WERI-Rb-1 (cell line): ENCODE results near the gene ADI1.
A peak's percentile ranks its signal among the peaks of the same experiment; 100 is the strongest.

ENCODE experiments used
- DNase-seq: peaks from one replicate; pipeline ENCODE4 v3.0.0-alpha.2; 2020
- H3K27ac ChIP-seq: fragments of 250-450 bp; sonication (Bioruptor Pico); 2 replicates; pipeline ENCODE4 v1.5.1; 2020; ENCODE audit warnings: mild to moderate bottlenecking, moderate library complexity
- H3K27me3 ChIP-seq: fragments of 250-450 bp; sonication (Bioruptor Pico); 2 replicates; pipeline ENCODE4 v1.5.1; 2021; ENCODE audit warnings: mild to moderate bottlenecking, low read depth, moderate library complexity; ENCODE audit not compliant: insufficient read depth, severe bottlenecking
- H3K36me3 ChIP-seq: fragments of 250-450 bp; sonication (Bioruptor Pico); 2 replicates; pipeline ENCODE4 v1.5.1; 2020; ENCODE audit warnings: mild to moderate bottlenecking, moderate library complexity
- H3K4me3 ChIP-seq: 2 replicates; pipeline ENCODE4 v1.5.1; 2011; ENCODE audit warnings: low read depth, mild to moderate bottlenecking, control low read depth, low read length
- H3K9me3 ChIP-seq: fragments of 250-450 bp; sonication (Bioruptor Pico); 2 replicates; pipeline ENCODE4 v1.5.1; 2021; ENCODE audit warnings: mild to moderate bottlenecking, moderate library complexity; ENCODE audit not compliant: severe bottlenecking
- TF ChIP-seq, protein P1 (sequence below): IDR thresholded peaks from 2 replicates; pipeline ENCODE4 v1.5.1; 2011; ENCODE audit warnings: low read depth, mild to moderate bottlenecking, control low read depth, inconsistent platforms, low read length

Gene ADI1

DNA sequence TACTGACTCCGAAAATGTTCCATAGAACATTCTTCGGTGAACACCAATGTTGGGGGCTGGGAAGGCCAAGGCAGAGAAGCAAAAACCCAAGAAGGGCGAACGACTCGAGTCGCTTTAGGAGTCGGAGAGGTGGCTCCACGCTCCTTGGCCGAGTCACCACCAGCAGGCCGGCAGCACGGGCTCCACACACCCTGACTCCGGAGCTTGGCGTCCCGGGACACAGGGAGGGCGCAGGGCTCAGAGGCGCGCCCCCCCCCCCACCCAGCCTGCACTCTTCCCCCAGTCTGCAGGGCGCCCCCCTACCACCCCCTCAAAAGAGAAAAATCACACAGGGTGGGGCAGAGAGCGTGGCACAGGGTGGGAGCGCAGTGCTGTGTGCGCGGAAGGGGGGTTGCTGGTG lies 7.5 kb upstream of the ADI1 start:
- TF ChIP-seq, protein P1, sequence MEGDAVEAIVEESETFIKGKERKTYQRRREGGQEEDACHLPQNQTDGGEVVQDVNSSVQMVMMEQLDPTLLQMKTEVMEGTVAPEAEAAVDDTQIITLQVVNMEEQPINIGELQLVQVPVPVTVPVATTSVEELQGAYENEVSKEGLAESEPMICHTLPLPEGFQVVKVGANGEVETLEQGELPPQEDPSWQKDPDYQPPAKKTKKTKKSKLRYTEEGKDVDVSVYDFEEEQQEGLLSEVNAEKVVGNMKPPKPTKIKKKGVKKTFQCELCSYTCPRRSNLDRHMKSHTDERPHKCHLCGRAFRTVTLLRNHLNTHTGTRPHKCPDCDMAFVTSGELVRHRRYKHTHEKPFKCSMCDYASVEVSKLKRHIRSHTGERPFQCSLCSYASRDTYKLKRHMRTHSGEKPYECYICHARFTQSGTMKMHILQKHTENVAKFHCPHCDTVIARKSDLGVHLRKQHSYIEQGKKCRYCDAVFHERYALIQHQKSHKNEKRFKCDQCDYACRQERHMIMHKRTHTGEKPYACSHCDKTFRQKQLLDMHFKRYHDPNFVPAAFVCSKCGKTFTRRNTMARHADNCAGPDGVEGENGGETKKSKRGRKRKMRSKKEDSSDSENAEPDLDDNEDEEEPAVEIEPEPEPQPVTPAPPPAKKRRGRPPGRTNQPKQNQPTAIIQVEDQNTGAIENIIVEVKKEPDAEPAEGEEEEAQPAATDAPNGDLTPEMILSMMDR: no peak
- Histone ChIP-seq H3K36me3 (no peaks in the 10 kb centered on the region), H3K4me3 (no peak overlapping the region), H3K27ac (no peak overlapping the region), H3K27me3 (no peaks in the 10 kb centered on the region), H3K9me3 (peaks cover 2% of the 10 kb centered on the region)
- DNase-seq: no peak

DNA sequence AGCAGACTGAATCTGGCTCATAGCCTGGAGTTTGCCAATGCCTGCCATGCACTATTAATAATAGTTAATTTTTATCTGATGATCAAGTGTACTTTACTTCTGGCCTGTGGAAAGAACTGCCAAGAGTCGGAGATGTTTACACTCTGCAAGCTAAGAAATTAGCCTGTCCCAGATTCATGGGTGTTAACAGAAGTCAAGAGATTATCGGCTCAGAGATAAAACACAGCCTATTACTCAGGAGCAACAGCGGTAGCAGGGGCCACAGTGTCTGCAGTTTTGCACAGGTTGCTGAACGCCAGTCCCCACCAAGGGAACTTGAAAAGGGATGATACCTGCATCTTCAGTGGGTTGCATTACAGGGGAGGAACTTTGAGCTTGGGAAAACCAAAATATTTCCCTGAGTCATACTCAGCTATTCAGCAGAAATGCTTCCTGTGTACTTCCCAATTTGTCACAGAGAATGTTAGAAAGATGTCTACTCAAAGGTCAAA lies 4.3 kb upstream of the ADI1 start:
- Histone ChIP-seq H3K4me3 (peak overlapping the region; percentile 32), H3K27me3 (no peaks in the 10 kb centered on the region), H3K36me3 (no peaks in the 10 kb centered on the region), H3K27ac (peak overlapping the region; percentile 68), H3K9me3 (no peaks in the 10 kb centered on the region)
- peak; percentile 80 for DNase-seq
- TF ChIP-seq, protein P1: no peak

GRCh38 chr2:3522961-3523421 lies 3.7 kb upstream of the ADI1 start:
- Histone ChIP-seq H3K36me3 (no peaks in the 10 kb centered on the region), H3K4me3 (peak overlapping the region; percentile 32), H3K9me3 (no peaks in the 10 kb centered on the region), H3K27ac (peak overlapping the region; percentile 68), H3K27me3 (no peaks in the 10 kb centered on the region)
- TF ChIP-seq, protein P1: no peak
- DNase-seq: peak; percentile 71

DNA sequence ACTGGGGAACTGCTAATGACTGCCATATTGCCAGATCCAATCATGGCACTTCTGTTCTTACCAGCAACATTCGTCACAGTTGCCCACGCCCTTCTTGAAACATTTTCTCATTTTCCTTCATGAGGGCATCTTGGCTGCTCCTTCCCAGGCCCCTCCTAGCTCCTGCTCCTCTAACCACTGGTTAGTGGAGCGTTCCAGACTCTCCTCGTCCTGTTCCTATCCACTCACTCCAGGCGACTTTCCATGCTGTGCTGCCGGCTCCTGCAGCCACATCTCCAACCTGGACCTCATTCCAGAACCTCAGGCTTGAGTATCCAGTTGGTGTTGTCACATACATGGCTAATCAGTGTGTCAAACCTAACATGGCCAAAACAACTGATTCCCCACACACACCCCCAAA lies 1.3 kb upstream of the ADI1 start:
- Histone ChIP-seq H3K9me3 (peaks cover 3% of the 10 kb centered on the region), H3K27me3 (no peaks in the 10 kb centered on the region), H3K27ac (no peak overlapping the region; the same call in 1 of the 2 replicates), H3K36me3 (peaks cover 11% of the 10 kb centered on the region), H3K4me3 (peak overlapping the region; percentile 68; the same call in 1 of the 2 replicates)
- TF ChIP-seq, protein P1: no peak
- peak; percentile 7 for DNase-seq

DNA sequence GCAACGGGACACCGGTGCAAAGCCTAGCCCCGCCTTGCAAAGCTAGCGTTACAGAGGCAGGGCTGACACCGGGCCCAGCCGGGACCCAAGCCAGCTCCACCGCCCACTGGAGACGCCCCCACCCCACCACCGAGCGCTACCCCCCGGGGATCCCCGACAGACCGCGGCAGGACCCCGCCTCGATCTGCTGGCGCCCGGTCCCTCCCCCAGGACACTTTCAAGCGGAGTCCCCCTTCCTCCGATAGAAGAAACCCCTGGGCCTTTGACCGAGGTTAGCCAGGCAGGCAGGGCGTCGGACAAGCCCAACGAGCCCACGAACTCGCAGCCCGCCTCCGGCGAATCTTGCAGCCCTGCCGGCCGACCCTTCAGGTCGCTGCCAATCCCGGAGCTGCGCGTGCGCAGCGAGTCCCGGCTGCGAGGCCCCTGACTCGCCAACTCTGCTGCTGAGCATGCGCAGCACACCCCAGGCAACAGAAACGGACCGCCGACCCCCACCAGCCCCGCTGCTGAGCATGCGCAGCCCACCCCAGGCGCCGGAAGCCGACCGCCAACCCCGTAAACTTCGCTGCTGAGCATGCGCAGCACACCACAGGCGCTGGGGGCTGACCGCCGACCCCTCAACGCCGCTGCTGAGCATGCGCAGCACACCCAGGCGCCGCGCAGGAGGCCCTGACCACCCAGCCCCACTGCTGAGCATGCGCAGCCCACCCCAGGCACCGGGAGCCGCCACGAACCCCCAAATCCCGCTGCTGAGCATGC lies 656 bp downstream of the ADI1 start:
- Histone ChIP-seq H3K27ac (peak overlapping the region; percentile 99), H3K36me3 (peaks cover 14% of the 10 kb centered on the region), H3K4me3 (peak overlapping the region; percentile 85), H3K9me3 (peaks cover 6% of the 10 kb centered on the region), H3K27me3 (no peaks in the 10 kb centered on the region)
- TF ChIP-seq, protein P1: no peak
- peak; percentile 100 for DNase-seq
